GM12878 (cell line): ENCODE results near the gene GLI1. TPM values are rescaled to one million over a fixed set of nuclear protein-coding genes. Genes with fewer than 3 reads are reported as not detected.

Experiments
- CREM ChIP-seq: IDR thresholded peaks from 2 replicates; pipeline ENCODE4 v1.6.1; 2014; ENCODE audit warnings: antibody characterized with exemption, low read depth
- ETV6 ChIP-seq, 2 experiments: fragments of 450-650 bp in 1 of 2; IDR thresholded peaks in 1 of 2; conservative IDR thresholded peaks in 1 of 2; 2 replicates each; pipeline ENCODE4 v1.6.1; 2014; ENCODE audit warnings: antibody characterized with exemption in 1 of 2, borderline replicate concordance in 1 of 2, low read depth in 1 of 2, mild to moderate bottlenecking in 1 of 2, moderate library complexity in 1 of 2
- EZH2 ChIP-seq: IDR thresholded peaks from 2 replicates; pipeline ENCODE4 v1.6.1; 2012; ENCODE audit warnings: low read depth, mild to moderate bottlenecking, control low read depth, inconsistent platforms, low read length, borderline replicate concordance; ENCODE audit not compliant: control insufficient read depth
- FOXK2 ChIP-seq: fragments of 450-650 bp; IDR thresholded peaks from 2 replicates; pipeline ENCODE4 v1.6.1; 2017; ENCODE audit warnings: mild to moderate bottlenecking, moderate library complexity
- MEF2A ChIP-seq: IDR thresholded peaks from 2 replicates; pipeline ENCODE4 v1.6.1; 2011; ENCODE audit warnings: low read depth, mild to moderate bottlenecking, low read length, moderate library complexity; ENCODE audit not compliant: insufficient read depth
- RAD21 ChIP-seq: IDR thresholded peaks from 2 replicates; pipeline ENCODE4 v1.6.1; 2011; ENCODE audit warnings: mild to moderate bottlenecking, low read depth, low read length, moderate library complexity; ENCODE audit not compliant: insufficient read depth
- SMARCA5 ChIP-seq: fragments of 450-650 bp; IDR thresholded peaks from 2 replicates; pipeline ENCODE4 v1.6.1; 2017; ENCODE audit warnings: mild to moderate bottlenecking
- TCF7 ChIP-seq: IDR thresholded peaks from 2 replicates; pipeline ENCODE4 v1.6.1; 2014; ENCODE audit warnings: antibody characterized with exemption, borderline replicate concordance
- YBX1 ChIP-seq: fragments of 450-650 bp; IDR thresholded peaks from 2 replicates; pipeline ENCODE4 v1.6.1; 2016; ENCODE audit warnings: antibody characterized with exemption
- ZNF622 ChIP-seq: fragments of 450-650 bp; IDR thresholded peaks from 2 replicates; pipeline ENCODE4 v1.6.1; 2017; ENCODE audit warnings: mild to moderate bottlenecking, inconsistent platforms
- polyA plus RNA-seq, 11 experiments: library from polyadenylated mRNA; depleted of rRNA in 4 of 11; unstranded in 6 of 11; stranded (reverse) in 5 of 11; fragments of >200 nt; fragmentation: Nextera tagmentation in 4 of 11; fragmentation: Illumina TruSeq in 1 of 11; extraction: Ambion mirVana in 4 of 11; extraction: Trizol in 1 of 11; gene quantifications; 1 replicate in 1 of 11; 2 replicates in 10 of 11; pipeline versions ENCODE4 v1.2.1 to v1.2.3, GENCODE V29; 2011 to 2016; ENCODE audit warnings: inconsistent platforms in 2 of 11, missing spikeins in 2 of 11, low read depth in 1 of 11
- total RNA-seq, 4 experiments: library from RNA; depleted of rRNA in 3 of 4; stranded (reverse); fragments of >200 nt in 3 of 4; fragmentation: Illumina TruSeq in 1 of 4; extraction: Trizol in 1 of 4; gene quantifications; 2 replicates each; pipeline versions ENCODE4 v1.2.1 to v1.2.3, GENCODE V29; 2013 to 2021
- TF ChIP-seq, protein P1 (sequence below): fragments of 450-650 bp; IDR thresholded peaks from 2 replicates; pipeline ENCODE4 v1.6.1; 2016; ENCODE audit warnings: mild to moderate bottlenecking, moderate library complexity, borderline replicate concordance
- TF ChIP-seq, protein P2 (sequence below): fragments of 450-650 bp; IDR thresholded peaks from 2 replicates; pipeline ENCODE4 v1.6.1; 2017; ENCODE audit warnings: mild to moderate bottlenecking, moderate library complexity
- TF ChIP-seq, protein P3 (sequence below): fragments of 450-650 bp; IDR thresholded peaks from 2 replicates; pipeline ENCODE4 v1.6.1; 2016; ENCODE audit warnings: mild to moderate bottlenecking
- TF ChIP-seq, protein P4 (sequence below): fragments of 450-650 bp; IDR thresholded peaks from 2 replicates; pipeline ENCODE4 v1.6.1; 2014; ENCODE audit warnings: mild to moderate bottlenecking
- TF ChIP-seq, protein P5 (sequence below): fragments of 450-650 bp; IDR thresholded peaks from 2 replicates; pipeline ENCODE4 v1.6.1; 2017; ENCODE audit warnings: mild to moderate bottlenecking, low read depth, inconsistent platforms; ENCODE audit not compliant: poor library complexity, severe bottlenecking

Gene GLI1
- total and polyA plus RNA-seq, 10 of the 15 experiments (the other 5 are each of a cell fraction or from before 2014, with no cell fraction given): 0.27 to 1.2 (median 0.49) TPM

DNA sequence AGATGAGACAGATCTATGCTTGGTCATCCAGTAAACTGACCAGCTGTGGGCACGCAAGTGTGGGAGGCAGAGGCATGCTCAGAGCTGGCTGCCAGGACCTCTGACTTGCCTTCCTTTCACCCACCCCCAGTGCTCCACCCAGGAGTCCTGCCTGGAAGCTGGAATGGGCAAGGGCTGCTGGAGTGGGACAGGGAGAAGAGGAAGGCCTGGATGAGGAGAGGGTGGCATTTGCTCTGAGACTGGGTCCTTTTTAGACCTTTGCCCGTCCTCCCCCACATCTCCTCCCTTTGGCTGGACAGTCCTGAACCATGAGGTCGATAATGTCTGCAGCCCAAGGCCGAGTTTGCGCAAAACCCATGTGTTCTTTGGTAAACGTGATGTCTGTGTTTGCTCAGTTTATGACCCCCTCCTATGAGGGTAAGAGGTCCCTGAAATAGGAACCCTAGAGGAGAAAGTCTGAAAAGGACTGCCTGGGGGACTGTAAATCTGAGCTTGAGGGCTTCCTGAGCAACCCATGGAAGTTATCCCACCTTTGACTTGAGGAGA lies 8.3 kb upstream of the GLI1 start (continued):
- TF ChIP-seq, protein P1, sequence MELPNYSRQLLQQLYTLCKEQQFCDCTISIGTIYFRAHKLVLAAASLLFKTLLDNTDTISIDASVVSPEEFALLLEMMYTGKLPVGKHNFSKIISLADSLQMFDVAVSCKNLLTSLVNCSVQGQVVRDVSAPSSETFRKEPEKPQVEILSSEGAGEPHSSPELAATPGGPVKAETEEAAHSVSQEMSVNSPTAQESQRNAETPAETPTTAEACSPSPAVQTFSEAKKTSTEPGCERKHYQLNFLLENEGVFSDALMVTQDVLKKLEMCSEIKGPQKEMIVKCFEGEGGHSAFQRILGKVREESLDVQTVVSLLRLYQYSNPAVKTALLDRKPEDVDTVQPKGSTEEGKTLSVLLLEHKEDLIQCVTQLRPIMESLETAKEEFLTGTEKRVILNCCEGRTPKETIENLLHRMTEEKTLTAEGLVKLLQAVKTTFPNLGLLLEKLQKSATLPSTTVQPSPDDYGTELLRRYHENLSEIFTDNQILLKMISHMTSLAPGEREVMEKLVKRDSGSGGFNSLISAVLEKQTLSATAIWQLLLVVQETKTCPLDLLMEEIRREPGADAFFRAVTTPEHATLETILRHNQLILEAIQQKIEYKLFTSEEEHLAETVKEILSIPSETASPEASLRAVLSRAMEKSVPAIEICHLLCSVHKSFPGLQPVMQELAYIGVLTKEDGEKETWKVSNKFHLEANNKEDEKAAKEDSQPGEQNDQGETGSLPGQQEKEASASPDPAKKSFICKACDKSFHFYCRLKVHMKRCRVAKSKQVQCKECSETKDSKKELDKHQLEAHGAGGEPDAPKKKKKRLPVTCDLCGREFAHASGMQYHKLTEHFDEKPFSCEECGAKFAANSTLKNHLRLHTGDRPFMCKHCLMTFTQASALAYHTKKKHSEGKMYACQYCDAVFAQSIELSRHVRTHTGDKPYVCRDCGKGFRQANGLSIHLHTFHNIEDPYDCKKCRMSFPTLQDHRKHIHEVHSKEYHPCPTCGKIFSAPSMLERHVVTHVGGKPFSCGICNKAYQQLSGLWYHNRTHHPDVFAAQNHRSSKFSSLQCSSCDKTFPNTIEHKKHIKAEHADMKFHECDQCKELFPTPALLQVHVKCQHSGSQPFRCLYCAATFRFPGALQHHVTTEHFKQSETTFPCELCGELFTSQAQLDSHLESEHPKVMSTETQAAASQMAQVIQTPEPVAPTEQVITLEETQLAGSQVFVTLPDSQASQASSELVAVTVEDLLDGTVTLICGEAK: no peak
- TF ChIP-seq, protein P2, sequence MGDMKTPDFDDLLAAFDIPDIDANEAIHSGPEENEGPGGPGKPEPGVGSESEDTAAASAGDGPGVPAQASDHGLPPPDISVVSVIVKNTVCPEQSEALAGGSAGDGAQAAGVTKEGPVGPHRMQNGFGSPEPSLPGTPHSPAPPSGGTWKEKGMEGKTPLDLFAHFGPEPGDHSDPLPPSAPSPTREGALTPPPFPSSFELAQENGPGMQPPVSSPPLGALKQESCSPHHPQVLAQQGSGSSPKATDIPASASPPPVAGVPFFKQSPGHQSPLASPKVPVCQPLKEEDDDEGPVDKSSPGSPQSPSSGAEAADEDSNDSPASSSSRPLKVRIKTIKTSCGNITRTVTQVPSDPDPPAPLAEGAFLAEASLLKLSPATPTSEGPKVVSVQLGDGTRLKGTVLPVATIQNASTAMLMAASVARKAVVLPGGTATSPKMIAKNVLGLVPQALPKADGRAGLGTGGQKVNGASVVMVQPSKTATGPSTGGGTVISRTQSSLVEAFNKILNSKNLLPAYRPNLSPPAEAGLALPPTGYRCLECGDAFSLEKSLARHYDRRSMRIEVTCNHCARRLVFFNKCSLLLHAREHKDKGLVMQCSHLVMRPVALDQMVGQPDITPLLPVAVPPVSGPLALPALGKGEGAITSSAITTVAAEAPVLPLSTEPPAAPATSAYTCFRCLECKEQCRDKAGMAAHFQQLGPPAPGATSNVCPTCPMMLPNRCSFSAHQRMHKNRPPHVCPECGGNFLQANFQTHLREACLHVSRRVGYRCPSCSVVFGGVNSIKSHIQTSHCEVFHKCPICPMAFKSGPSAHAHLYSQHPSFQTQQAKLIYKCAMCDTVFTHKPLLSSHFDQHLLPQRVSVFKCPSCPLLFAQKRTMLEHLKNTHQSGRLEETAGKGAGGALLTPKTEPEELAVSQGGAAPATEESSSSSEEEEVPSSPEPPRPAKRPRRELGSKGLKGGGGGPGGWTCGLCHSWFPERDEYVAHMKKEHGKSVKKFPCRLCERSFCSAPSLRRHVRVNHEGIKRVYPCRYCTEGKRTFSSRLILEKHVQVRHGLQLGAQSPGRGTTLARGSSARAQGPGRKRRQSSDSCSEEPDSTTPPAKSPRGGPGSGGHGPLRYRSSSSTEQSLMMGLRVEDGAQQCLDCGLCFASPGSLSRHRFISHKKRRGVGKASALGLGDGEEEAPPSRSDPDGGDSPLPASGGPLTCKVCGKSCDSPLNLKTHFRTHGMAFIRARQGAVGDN: no peak
- no peak for TF ChIP-seq SMARCA5
- TF ChIP-seq FOXK2: no peak
- TF ChIP-seq MEF2A: no peak
- TF ChIP-seq CREM: no peak
- TF ChIP-seq, protein P3, sequence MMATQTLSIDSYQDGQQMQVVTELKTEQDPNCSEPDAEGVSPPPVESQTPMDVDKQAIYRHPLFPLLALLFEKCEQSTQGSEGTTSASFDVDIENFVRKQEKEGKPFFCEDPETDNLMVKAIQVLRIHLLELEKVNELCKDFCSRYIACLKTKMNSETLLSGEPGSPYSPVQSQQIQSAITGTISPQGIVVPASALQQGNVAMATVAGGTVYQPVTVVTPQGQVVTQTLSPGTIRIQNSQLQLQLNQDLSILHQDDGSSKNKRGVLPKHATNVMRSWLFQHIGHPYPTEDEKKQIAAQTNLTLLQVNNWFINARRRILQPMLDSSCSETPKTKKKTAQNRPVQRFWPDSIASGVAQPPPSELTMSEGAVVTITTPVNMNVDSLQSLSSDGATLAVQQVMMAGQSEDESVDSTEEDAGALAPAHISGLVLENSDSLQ: no peak
- no peak for TF ChIP-seq EZH2
- no peak for TF ChIP-seq RAD21
- no peak for TF ChIP-seq ZNF622
- no peak for TF ChIP-seq TCF7
- TF ChIP-seq ETV6 (conservative IDR thresholded peaks at IDR 0.05 in 1 of 2, IDR thresholded peaks at IDR 0.05 in 1 of 2; ENCODE audit: borderline replicate concordance in 1 of 2, low read depth in 1 of 2): no peak
- TF ChIP-seq, protein P4, sequence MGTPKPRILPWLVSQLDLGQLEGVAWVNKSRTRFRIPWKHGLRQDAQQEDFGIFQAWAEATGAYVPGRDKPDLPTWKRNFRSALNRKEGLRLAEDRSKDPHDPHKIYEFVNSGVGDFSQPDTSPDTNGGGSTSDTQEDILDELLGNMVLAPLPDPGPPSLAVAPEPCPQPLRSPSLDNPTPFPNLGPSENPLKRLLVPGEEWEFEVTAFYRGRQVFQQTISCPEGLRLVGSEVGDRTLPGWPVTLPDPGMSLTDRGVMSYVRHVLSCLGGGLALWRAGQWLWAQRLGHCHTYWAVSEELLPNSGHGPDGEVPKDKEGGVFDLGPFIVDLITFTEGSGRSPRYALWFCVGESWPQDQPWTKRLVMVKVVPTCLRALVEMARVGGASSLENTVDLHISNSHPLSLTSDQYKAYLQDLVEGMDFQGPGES: no peak
- TF ChIP-seq, protein P5, sequence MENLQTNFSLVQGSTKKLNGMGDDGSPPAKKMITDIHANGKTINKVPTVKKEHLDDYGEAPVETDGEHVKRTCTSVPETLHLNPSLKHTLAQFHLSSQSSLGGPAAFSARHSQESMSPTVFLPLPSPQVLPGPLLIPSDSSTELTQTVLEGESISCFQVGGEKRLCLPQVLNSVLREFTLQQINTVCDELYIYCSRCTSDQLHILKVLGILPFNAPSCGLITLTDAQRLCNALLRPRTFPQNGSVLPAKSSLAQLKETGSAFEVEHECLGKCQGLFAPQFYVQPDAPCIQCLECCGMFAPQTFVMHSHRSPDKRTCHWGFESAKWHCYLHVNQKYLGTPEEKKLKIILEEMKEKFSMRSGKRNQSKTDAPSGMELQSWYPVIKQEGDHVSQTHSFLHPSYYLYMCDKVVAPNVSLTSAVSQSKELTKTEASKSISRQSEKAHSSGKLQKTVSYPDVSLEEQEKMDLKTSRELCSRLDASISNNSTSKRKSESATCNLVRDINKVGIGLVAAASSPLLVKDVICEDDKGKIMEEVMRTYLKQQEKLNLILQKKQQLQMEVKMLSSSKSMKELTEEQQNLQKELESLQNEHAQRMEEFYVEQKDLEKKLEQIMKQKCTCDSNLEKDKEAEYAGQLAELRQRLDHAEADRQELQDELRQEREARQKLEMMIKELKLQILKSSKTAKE: no peak
- no peak for TF ChIP-seq YBX1
